Kidney epithelial cell (primary cell): ENCODE results near the gene P2RY6. TPM values are rescaled to one million over a fixed set of nuclear protein-coding genes. Genes with fewer than 3 reads are reported as not detected.

ENCODE experiments used
- DNase-seq: peaks from one replicate; pipeline ENCODE4 v3.0.0-alpha.2; 2010; ENCODE audit warnings: low read depth
- H3K27me3 ChIP-seq: 2 replicates; pipeline ENCODE4 v1.6.0; 2011; ENCODE audit warnings: low read length; ENCODE audit not compliant: control insufficient read depth, insufficient read depth
- H3K36me3 ChIP-seq: 2 replicates; pipeline ENCODE4 v1.5.1; 2011; ENCODE audit warnings: low read length; ENCODE audit not compliant: control insufficient read depth, insufficient read depth
- H3K4me3 ChIP-seq: 2 replicates; pipeline ENCODE4 v1.5.1; 2011; ENCODE audit warnings: low read depth, mild to moderate bottlenecking, control low read depth, low read length
- total RNA-seq: library from RNA; depleted of rRNA; stranded (reverse); fragments of >200 nt; gene quantifications from 2 replicates; pipeline ENCODE4 v1.2.3, GENCODE V29; 2015
- TF ChIP-seq, protein P1 (sequence below): IDR thresholded peaks from 2 replicates; pipeline ENCODE4 v1.5.1; 2011; ENCODE audit warnings: mild to moderate bottlenecking, moderate library complexity, low read length, control low read depth, inconsistent platforms; ENCODE audit not compliant: insufficient read depth, poor library complexity, severe bottlenecking

Gene P2RY6
- total RNA-seq, 1 donor from 2014 or later, result 6.1 TPM

DNA sequence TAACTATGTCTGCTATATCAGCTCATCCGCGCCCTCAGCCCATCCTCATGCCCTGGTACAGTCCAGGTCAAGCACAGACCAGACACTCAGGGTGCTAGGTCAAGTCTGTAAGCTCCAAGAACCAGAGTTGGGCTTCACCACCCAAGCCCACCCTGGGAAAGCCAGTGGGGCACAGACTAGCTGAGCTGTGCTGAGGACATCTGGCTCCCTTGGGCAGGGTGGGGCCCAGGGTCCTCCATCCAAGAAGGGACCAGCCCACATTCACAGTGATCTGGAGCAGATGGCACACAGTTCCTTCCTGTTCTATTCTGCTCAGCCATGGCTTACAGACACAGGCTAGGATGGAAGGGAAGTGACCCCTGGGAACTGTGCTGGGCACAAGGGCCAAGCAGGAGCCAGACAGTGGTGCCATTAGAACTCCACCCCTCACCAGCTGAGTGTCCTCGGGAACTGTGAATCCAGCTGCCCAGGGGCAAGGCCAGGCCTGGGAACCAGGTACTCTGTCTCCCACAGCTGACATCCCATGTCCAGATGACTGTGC, 9.1 kb downstream of the P2RY6 start:
- TF ChIP-seq, protein P1, sequence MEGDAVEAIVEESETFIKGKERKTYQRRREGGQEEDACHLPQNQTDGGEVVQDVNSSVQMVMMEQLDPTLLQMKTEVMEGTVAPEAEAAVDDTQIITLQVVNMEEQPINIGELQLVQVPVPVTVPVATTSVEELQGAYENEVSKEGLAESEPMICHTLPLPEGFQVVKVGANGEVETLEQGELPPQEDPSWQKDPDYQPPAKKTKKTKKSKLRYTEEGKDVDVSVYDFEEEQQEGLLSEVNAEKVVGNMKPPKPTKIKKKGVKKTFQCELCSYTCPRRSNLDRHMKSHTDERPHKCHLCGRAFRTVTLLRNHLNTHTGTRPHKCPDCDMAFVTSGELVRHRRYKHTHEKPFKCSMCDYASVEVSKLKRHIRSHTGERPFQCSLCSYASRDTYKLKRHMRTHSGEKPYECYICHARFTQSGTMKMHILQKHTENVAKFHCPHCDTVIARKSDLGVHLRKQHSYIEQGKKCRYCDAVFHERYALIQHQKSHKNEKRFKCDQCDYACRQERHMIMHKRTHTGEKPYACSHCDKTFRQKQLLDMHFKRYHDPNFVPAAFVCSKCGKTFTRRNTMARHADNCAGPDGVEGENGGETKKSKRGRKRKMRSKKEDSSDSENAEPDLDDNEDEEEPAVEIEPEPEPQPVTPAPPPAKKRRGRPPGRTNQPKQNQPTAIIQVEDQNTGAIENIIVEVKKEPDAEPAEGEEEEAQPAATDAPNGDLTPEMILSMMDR, result no peak
- Histone ChIP-seq H3K36me3 (no peaks in the 10 kb centered on the region), H3K4me3 (no peak overlapping the region), H3K27me3 (no peaks in the 10 kb centered on the region)
- no peak for DNase-seq

DNA sequence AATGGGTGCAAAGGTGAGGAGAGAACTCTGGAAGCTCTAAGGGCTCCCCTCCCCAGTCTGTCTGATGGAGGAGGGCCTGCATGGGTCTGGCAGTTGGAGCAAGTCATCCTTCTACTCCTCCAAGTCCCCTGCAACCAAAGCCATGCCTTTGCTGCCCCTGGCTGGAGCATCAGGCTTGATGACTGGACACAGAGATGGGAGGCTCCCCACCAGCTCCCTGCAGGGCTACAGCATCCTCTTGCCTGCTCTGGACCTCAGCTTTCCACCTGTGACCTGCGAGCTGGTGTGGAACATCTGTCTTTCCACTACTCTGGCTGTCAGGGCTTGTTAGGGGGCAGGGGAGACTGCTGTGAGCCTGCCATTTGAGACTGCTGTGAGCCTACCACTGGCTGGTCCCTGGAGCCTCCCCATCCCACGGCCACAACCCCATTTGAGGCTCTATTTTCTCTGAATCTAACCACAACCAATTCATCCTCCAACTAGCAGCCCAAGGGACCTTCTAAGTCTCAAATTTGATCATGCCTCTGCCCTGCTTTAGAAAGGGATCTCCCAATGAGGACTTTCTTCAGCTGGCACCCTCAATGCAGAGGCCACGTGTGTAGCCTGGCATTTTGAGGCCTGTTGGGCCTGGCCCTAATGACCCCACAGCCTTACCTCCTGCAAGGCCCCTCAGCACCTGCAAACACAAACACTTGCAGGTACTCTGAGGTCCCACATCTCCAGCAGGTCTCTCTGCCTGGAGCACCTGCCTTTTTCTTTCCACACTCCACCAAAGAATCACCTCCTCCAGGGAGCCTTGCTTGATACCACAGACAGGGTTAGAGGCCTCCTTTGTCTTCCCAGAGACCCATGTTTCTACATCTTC, 9.9 kb downstream of the P2RY6 start:
- Histone ChIP-seq H3K4me3 (no peak overlapping the region), H3K27me3 (no peaks in the 10 kb centered on the region), H3K36me3 (no peaks in the 10 kb centered on the region)
- TF ChIP-seq, protein P1, result no peak
- no peak for DNase-seq

DNA sequence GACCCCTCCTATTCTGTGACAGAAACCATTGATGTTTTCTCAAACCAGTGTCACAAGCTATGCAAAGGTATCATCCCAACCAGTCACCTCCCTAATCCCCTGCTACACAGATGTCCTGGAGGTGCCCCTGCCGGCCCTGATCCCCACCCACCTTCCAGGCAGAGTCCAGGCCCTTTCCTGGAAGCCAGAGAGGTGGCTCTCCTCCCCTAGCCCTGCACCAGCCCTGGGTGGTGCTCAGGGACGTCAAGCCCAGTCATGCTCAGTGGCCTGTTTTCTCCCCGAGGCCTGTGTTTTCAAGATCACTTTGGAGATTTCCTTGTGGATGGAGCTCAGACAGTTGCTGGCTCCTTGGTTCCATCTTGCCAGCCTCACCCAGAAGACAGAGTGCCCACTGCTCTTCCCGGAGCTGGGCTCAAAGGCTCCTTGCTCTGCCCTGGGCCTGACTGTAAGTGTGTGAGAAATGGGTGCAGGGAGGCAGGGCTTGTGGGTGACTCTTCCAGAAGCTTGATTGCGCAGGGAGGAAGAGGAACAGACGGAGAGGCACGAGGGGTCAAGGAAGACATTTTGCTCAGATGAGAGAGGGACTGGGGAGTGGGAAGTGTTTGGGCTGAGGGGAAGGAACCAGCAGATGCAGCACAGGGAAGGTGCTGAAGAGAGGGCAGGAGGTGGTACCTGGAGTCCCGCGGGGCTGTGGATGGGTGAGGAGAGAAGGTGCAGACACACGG, 11.3 kb downstream of the P2RY6 start:
- DNase-seq, result no peak
- Histone ChIP-seq H3K36me3 (no peaks in the 10 kb centered on the region), H3K4me3 (no peak overlapping the region), H3K27me3 (no peaks in the 10 kb centered on the region)
- TF ChIP-seq, protein P1, result no peak

DNA sequence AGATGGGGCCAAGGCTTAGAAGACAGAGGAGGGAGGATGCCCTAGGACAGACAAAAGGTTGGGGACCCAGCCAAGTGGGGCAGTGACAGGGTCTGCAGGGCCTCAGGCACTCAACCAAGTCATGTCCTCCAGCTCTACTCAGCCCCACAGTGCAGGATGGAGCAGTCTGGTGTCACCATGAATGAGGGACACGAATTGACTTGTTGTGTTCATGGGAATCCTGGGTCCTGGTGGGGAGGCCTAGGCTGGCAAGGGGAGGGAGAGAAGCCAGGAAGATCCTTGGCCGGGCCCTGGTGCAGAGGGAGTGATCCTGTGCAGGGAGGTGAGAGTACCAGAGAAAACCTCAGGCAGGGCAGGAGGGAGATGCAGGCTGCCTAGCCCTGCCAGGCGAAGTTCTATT, 12.0 kb downstream of the P2RY6 start:
- Histone ChIP-seq H3K36me3 (no peaks in the 10 kb centered on the region), H3K27me3 (no peaks in the 10 kb centered on the region), H3K4me3 (no peak overlapping the region)
- no peak for DNase-seq
- TF ChIP-seq, protein P1, result no peak

DNA sequence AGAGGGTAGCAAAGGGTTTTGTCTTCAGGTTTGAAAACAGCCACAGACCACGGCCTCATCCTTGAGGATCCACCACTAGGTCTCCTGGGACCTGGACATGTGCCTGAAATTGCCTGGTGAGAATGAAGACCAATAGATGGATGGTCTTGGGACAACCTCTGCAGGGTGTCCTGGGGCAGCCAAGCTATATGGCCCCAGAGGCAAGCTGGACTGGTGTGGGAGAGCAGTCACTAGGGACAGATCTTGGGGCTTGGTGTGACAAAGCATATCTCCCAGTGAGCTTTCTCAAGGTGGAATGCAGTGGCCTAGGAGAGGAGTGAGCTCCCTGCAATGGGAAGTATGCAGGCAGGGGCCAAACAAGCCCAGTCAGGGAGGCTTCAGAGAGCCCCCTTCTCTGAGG, 13.6 kb downstream of the P2RY6 start:
- no peak for DNase-seq
- Histone ChIP-seq H3K36me3 (no peaks in the 10 kb centered on the region), H3K27me3 (no peaks in the 10 kb centered on the region), H3K4me3 (no peak overlapping the region)
- TF ChIP-seq, protein P1, result no peak
